Testis (tissue), 2 donors: Measurements from ENCODE around the gene WDR33.

Experiments used
- CTCF ChIP-seq, 3 experiments: fragments of 450-650 bp in 2 of 3; fragments of 200-600 bp in 1 of 3; sonication (generic) in 1 of 3; IDR thresholded peaks; one replicate each; pipeline ENCODE4 v1.5.1; 2016 to 2019; ENCODE audit warnings: antibody characterized with exemption in 3 of 3, mild to moderate bottlenecking in 2 of 3, moderate library complexity in 1 of 3
- POLR2A ChIP-seq: fragments of 450-650 bp; IDR thresholded peaks from one replicate; pipeline ENCODE4 v1.6.1; 2017; ENCODE audit warnings: antibody characterized with exemption, mild to moderate bottlenecking, moderate library complexity

GRCh38 chr2:127706215-127706990, 104.6 kb downstream of the WDR33 start:
- TF ChIP-seq CTCF (IDR thresholded peaks at IDR 0.05) (no peak), POLR2A (no peak)
